Measurements from ENCODE around the gene ARHGEF19. TPM values are rescaled to one million over a fixed set of nuclear protein-coding genes. Genes with fewer than 3 reads are reported as not detected.

The ARHGEF19 gene
- total and polyA plus RNA-seq, 10 of the 15 experiments (the other 5 are each of a cell fraction or from before 2014, with no cell fraction given) = 0.15 to 2.9 (median 0.67) TPM; not detected in 1

DNA sequence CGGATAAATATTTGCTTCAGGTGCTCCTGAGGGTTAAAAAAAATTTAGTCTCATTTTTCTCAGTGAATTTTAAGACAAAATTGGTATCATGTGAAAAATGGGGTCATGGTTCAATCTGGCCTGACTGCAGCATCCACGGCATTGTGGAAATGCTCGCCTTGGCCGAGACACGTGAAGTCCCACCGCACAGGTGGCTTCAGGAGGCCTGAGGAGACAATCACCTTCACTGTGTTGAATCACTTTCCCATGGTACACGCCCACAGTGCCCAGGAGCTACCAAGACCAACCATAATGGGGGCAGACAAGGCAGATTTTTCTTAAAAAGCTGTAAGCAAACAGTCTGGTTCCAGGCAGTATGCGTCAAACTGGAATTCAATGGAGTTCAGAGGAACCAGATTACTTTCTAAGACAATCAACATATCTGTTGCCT is 35.6 kb upstream of the ARHGEF19 start (continued):
- TF ChIP-seq, protein P1, sequence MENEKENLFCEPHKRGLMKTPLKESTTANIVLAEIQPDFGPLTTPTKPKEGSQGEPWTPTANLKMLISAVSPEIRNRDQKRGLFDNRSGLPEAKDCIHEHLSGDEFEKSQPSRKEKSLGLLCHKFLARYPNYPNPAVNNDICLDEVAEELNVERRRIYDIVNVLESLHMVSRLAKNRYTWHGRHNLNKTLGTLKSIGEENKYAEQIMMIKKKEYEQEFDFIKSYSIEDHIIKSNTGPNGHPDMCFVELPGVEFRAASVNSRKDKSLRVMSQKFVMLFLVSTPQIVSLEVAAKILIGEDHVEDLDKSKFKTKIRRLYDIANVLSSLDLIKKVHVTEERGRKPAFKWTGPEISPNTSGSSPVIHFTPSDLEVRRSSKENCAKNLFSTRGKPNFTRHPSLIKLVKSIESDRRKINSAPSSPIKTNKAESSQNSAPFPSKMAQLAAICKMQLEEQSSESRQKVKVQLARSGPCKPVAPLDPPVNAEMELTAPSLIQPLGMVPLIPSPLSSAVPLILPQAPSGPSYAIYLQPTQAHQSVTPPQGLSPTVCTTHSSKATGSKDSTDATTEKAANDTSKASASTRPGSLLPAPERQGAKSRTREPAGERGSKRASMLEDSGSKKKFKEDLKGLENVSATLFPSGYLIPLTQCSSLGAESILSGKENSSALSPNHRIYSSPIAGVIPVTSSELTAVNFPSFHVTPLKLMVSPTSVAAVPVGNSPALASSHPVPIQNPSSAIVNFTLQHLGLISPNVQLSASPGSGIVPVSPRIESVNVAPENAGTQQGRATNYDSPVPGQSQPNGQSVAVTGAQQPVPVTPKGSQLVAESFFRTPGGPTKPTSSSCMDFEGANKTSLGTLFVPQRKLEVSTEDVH (IDR thresholded peaks at IDR 0.05; ENCODE audit: low read depth, partially characterized antibody) = no peak

GRCh38 chr1:16247441-16247840 is 35.0 kb upstream of the ARHGEF19 start:
- no TSS peak for BruUV-seq (replicated peaks)
- intact Hi-C loops (cut with micrococcal nuclease; ENCODE audit: unreplicated experiment) = loop anchor here (5.0 kb wide), 1 partner anchor 115 kb away; no protein-coding TSS in a partner anchor
- Histone ChIP-seq H4K20me1 (ENCODE audit: control insufficient read depth, insufficient read depth) (no peaks in the 10 kb centered on the region), H3K9me3 (replicated peaks; ENCODE audit: control insufficient read depth, insufficient read depth, low read length) (no peaks in the 10 kb centered on the region), H3K4me1 (ENCODE audit: control insufficient read depth, insufficient read depth, low read length) (peaks cover 20% of the 10 kb centered on the region), H3K9ac (ENCODE audit: control insufficient read depth, insufficient read depth, low read length) (no peak overlapping the region), H3K79me2 (ENCODE audit: control insufficient read depth, insufficient read depth, low read length) (no peaks in the 10 kb centered on the region), H3K27ac (ENCODE audit: control insufficient read depth, insufficient read depth) (no peak overlapping the region), H2AFZ (ENCODE audit: control insufficient read depth, low read depth, low read length) (no peak overlapping the region), H3K4me2 (ENCODE audit: control insufficient read depth, insufficient read depth) (no peak overlapping the region), H3K4me3 (no peak overlapping the region), H3K36me3 (ENCODE audit: control insufficient read depth in 2 of 2, insufficient read depth in 2 of 2, low read length in 1 of 2) (peaks cover 10 to 12% of the 10 kb centered on the region in 2 experiments; a peak in 3 of 4 replicates), H3K27me3 (replicated peaks in 1 of 2; ENCODE audit: control insufficient read depth in 2 of 2, insufficient read depth in 2 of 2, low read length in 1 of 2) (no peaks in the 10 kb centered on the region)
- DNase-seq (ENCODE audit: low read depth, low spot score) = no peak
- ATAC-seq = no peak
- WGBS (ENCODE audit: insufficient coverage, insufficient replicate concordance, low lambda C conversion rate, missing lambda C conversion rate) = 100% methylated on average over 2 of the region's 2 CpGs
- FAIRE-seq = no peak
- CTCF ChIA-PET = interaction anchor here (2.1 to 3.4 kb wide), 3 partner anchors 116 to 168 kb away, joined by 7 to 27 read pairs (median 20); no protein-coding TSS in a partner anchor
- TF ChIP-seq, protein P2, sequence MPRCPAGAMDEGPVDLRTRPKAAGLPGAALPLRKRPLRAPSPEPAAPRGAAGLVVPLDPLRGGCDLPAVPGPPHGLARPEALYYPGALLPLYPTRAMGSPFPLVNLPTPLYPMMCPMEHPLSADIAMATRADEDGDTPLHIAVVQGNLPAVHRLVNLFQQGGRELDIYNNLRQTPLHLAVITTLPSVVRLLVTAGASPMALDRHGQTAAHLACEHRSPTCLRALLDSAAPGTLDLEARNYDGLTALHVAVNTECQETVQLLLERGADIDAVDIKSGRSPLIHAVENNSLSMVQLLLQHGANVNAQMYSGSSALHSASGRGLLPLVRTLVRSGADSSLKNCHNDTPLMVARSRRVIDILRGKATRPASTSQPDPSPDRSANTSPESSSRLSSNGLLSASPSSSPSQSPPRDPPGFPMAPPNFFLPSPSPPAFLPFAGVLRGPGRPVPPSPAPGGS (IDR thresholded peaks at IDR 0.05; ENCODE audit: borderline replicate concordance, insufficient read depth, low read depth, low read length, poor library complexity, severe bottlenecking) = no peak
- in situ Hi-C loops (cut with MboI) = no loop called here
- POLR2A ChIA-PET = interaction anchor here (0.5 to 0.7 kb wide), 2 partner anchors 30 to 136 kb away, joined by 3 to 5 read pairs; no protein-coding TSS in a partner anchor
- RAD21 ChIA-PET (ENCODE audit: unreplicated experiment) = interaction anchor here (0.9 to 1.2 kb wide), 2 partner anchors 30 to 169 kb away, joined by 3 to 8 read pairs; no protein-coding TSS in a partner anchor
- SMC1A ChIA-PET (ENCODE audit: uncharacterized antibody, unreplicated experiment) = interaction anchor here (1.0 to 3.1 kb wide), 5 partner anchors 10 to 168 kb away, joined by 3 to 16 read pairs (median 5); partner anchors contain the start of gene CPLANE2

Data from GM12878 (cell line).